A673 (cell line): ENCODE results near the gene ATP8B4.

Experiments
- EZH2 ChIP-seq: fragments of 200-600 bp; sonication (generic); IDR thresholded peaks from 2 replicates; pipeline ENCODE4 v1.6.1; 2017; ENCODE audit warnings: borderline replicate concordance, low read depth, mild to moderate bottlenecking, mixed read lengths, antibody characterized with exemption, low read length; ENCODE audit not compliant: poor library complexity, severe bottlenecking
- TF ChIP-seq, protein P1 (sequence below): fragments of 300-800, 200-600 bp; sonication (generic); conservative IDR thresholded peaks from 2 replicates; pipeline ENCODE4 v1.5.1; 2017; ENCODE audit warnings: low read depth, mild to moderate bottlenecking, antibody characterized with exemption, low read length, moderate library complexity, mixed read lengths

DNA sequence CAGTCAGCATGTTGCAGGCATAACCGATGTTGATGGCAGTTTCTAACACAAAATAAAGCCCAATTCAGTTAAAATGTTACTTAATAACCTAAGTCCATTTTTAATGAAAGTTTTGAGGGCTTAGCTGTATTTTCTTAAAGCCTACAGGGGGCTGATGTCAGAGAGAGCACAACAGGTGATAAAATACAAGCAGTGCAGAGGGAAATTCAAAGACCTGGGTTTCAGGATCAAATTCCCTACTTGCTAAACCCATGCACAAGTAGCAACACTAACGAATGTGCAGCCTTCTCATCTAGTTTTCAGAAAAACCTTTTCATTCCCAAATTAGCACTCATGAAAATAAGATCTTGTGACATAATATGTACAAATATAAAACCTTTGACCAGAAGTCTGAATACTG is 202.0 kb downstream of the ATP8B4 start:
- TF ChIP-seq, protein P1, sequence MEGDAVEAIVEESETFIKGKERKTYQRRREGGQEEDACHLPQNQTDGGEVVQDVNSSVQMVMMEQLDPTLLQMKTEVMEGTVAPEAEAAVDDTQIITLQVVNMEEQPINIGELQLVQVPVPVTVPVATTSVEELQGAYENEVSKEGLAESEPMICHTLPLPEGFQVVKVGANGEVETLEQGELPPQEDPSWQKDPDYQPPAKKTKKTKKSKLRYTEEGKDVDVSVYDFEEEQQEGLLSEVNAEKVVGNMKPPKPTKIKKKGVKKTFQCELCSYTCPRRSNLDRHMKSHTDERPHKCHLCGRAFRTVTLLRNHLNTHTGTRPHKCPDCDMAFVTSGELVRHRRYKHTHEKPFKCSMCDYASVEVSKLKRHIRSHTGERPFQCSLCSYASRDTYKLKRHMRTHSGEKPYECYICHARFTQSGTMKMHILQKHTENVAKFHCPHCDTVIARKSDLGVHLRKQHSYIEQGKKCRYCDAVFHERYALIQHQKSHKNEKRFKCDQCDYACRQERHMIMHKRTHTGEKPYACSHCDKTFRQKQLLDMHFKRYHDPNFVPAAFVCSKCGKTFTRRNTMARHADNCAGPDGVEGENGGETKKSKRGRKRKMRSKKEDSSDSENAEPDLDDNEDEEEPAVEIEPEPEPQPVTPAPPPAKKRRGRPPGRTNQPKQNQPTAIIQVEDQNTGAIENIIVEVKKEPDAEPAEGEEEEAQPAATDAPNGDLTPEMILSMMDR = no peak
- no peak for TF ChIP-seq EZH2
